Mesothelial cell of epicardium (in vitro differentiated cells): Measurements from ENCODE around the gene WDR1. TPM values are rescaled to one million over a fixed set of nuclear protein-coding genes. Genes with fewer than 3 reads are reported as not detected.

Experiments
- DNase-seq, 2 experiments: peaks; one replicate each; pipeline ENCODE4 v3.0.0; 2021; ENCODE audit warnings: low spot score in 2 of 2; ENCODE audit not compliant: unreplicated experiment in 2 of 2
- H3K27ac Mint-ChIP-seq: 2 replicates; pipeline ENCODE4 v1.8.0; 2021; ENCODE audit warnings: mixed read lengths
- H3K27me3 Mint-ChIP-seq: 2 replicates; pipeline ENCODE4 v1.8.0; 2021; ENCODE audit warnings: low read depth, mixed read lengths
- H3K36me3 Mint-ChIP-seq: 2 replicates; pipeline ENCODE4 v1.8.0; 2021; ENCODE audit warnings: mixed read lengths
- H3K4me1 Mint-ChIP-seq: 2 replicates; pipeline ENCODE4 v1.8.0; 2021; ENCODE audit warnings: mixed read lengths
- H3K4me3 Mint-ChIP-seq: 2 replicates; pipeline ENCODE4 v1.8.0; 2021; ENCODE audit warnings: mild to moderate bottlenecking, moderate library complexity, mixed read lengths
- H3K9me3 Mint-ChIP-seq: 2 replicates; pipeline ENCODE4 v1.8.0; 2021; ENCODE audit warnings: mixed read lengths
- total RNA-seq: library from RNA; stranded (reverse); gene quantifications from 3 replicates; pipeline ENCODE4 v1.2.1, GENCODE V29; 2021
- TF ChIP-seq, protein P1 (sequence below): fragments of 200-600 bp; sonication (generic); IDR thresholded peaks from one replicate; pipeline ENCODE4 v1.5.0; 2021; ENCODE audit warnings: antibody characterized with exemption; ENCODE audit not compliant: unreplicated experiment

WDR1 gene
- total RNA-seq, 1 donor from 2014 or later, result 229 TPM

DNA sequence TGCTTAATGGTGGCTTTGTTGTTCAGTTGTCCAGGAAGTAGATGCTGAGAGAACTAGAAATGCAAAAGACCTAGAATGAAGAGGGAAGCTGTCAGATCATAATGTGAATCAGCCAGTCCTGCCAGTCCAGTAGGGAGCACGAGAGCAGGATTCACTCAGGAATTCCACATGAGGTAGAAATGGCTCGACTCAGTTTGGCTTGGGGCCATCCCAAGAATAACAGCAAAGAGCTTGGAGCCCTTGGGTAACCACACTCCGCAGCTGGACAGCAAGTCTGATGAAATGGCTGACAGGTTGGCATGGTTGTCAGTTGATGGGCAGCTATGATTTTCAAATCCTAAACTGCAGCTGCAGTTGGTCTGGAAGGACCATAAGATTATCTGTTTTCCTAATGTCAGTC is 44.5 kb upstream of the WDR1 start:
- TF ChIP-seq, protein P1, sequence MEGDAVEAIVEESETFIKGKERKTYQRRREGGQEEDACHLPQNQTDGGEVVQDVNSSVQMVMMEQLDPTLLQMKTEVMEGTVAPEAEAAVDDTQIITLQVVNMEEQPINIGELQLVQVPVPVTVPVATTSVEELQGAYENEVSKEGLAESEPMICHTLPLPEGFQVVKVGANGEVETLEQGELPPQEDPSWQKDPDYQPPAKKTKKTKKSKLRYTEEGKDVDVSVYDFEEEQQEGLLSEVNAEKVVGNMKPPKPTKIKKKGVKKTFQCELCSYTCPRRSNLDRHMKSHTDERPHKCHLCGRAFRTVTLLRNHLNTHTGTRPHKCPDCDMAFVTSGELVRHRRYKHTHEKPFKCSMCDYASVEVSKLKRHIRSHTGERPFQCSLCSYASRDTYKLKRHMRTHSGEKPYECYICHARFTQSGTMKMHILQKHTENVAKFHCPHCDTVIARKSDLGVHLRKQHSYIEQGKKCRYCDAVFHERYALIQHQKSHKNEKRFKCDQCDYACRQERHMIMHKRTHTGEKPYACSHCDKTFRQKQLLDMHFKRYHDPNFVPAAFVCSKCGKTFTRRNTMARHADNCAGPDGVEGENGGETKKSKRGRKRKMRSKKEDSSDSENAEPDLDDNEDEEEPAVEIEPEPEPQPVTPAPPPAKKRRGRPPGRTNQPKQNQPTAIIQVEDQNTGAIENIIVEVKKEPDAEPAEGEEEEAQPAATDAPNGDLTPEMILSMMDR, result no peak
- Mint-ChIP-seq H3K27ac (no peak overlapping the region), H3K36me3 (no peaks in the 10 kb centered on the region), H3K9me3 (no peaks in the 10 kb centered on the region), H3K27me3 (peaks cover 13% of the 10 kb centered on the region), H3K4me3 (no peak overlapping the region), H3K4me1 (peaks cover 2% of the 10 kb centered on the region)
- no peak for DNase-seq

DNA sequence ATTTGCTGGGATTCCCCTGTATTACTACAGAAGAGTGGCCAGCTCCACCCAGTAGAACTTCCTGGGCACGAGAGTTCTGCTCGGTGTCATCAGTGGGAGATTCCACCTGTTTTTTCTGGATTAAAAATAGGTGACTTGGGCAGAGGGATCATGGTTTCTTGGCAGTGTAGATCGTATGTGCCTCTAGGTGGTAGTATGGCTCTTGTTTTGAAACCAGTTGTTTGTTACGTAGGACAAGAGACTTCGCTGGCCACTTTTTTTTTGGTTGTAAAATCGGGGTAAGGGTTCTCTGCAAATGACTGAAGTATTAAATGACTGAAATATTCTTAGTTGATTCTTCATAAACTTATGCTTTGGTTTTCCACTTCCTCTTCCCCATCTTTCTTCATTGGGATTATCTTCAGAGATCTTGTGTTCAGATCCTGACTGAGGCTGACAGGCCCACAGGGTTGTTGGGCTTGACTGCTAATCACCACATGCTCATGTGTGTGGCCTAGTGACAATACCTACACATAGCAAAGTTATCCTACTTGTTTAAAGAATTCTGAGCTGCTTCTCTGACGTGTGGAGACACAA is 43.8 kb upstream of the WDR1 start:
- TF ChIP-seq, protein P1, result no peak
- Mint-ChIP-seq H3K4me3 (no peak overlapping the region), H3K36me3 (no peaks in the 10 kb centered on the region), H3K4me1 (peaks cover 2% of the 10 kb centered on the region), H3K9me3 (no peaks in the 10 kb centered on the region), H3K27ac (no peak overlapping the region), H3K27me3 (peaks cover 21% of the 10 kb centered on the region)
- no peak for DNase-seq

DNA sequence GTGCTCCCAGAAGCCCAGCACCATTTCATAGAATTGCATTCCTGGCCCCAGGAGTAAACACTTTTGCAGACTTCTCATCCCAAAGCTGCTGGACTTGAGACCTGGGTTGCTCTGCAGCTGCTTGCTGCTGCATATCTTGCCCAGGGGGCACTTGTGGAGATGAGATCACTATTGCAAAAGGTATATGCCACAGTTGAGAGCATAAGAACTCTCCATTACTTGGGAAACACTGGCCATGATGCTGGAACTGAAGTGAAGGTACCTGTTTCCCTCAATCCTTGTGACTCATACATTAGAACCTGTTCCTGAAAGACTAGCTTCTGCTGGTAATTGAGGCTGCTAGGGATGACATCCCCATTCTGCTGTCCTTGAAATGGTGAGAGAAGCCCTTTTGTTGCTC is 43.1 kb upstream of the WDR1 start:
- peaks cover 27% of the 10 kb centered on the region for H3K27me3 Mint-ChIP-seq
- H3K4me3 Mint-ChIP-seq, result no peak overlapping the region

DNA sequence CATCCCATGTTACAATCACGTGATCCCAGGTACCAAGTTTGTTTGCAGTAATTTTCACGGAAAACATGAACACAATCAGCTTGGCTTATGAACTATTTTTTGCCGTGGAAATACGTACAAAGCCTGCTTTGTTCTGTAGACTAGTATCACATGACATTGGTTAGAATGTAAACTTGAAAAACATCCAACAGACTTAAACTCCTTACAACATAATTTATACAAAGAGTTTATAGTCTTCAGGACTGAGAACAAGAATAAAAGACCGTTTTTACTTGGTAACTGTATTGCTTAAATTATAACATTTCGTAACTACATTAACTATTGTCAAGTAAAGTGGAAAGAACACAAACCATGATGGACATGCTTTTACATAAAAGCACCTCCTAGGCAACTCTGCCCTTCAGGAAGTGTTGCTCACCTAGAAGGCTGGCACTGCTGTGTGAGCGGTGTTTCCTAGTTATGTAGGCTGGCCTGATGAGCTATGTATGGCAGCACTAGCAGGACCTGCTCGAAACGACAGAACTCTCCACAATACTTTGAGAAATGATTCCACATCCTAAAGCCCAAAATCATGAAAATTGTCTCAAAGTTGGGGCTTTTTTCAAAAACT is 41.8 kb upstream of the WDR1 start:
- Mint-ChIP-seq H3K4me1 (peaks cover 2% of the 10 kb centered on the region), H3K4me3 (no peak overlapping the region)
- TF ChIP-seq, protein P1, result no peak

More for the DNA sequence above, 43.1 kb upstream of the WDR1 start:
- no peak overlapping the region for H3K27ac Mint-ChIP-seq
- no peaks in the 10 kb centered on the region for H3K9me3 Mint-ChIP-seq
- H3K4me1 Mint-ChIP-seq, result peaks cover 2% of the 10 kb centered on the region
- TF ChIP-seq, protein P1, result no peak
- no peaks in the 10 kb centered on the region for H3K36me3 Mint-ChIP-seq
- DNase-seq, result no peak

DNA sequence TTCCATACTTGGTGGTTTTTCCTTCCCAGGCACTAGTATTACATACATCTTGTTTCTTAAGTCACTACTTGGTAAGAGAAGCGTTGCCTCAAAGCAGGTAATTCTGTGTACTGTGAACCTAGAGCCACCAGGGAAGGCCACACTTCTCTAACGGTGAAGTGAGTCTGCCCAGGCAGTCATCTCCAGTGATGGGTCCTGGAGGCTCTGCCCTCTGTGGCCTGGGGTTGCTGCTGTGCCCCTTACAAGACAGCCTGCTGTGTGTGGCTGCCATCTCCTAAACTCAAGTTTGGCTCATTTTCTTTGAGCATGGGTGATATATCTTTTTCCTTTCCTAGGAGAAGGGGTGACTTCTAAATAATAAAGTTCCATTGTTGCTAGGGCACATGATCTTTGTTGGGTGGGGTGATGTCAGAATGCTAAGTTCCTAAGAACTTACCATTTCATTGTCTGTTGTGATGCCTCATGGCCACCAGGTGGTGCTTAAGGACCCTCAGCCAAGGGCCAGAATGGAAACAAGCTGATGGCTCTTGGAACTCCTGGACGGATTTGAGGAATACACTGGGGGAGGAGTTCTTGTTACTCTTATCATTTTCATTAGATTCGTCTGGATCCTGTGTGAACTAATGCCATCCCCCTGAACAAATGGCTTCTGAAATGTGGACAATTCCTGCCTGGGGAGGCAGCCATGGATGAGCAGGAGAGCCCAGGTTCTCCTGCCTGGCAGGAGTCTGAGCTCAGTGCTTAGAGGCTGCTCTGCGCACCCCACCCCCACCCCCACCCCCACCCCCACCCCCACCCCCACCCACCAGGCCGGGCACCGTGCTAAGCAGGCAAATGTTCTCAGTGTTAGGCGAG is 41.1 kb upstream of the WDR1 start:
- peak; percentile 27 to 56 for DNase-seq
- no peak overlapping the region for H3K27ac Mint-ChIP-seq
- peaks cover 2% of the 10 kb centered on the region for H3K4me1 Mint-ChIP-seq
- no peaks in the 10 kb centered on the region for H3K36me3 Mint-ChIP-seq
- peaks cover 42% of the 10 kb centered on the region for H3K27me3 Mint-ChIP-seq
- peak overlapping the region; percentile 29 for H3K4me3 Mint-ChIP-seq
- TF ChIP-seq, protein P1, result peak; percentile 92
- no peaks in the 10 kb centered on the region for H3K9me3 Mint-ChIP-seq

More for the DNA sequence above, 41.8 kb upstream of the WDR1 start:
- Mint-ChIP-seq H3K27me3 (peaks cover 36% of the 10 kb centered on the region), H3K36me3 (no peaks in the 10 kb centered on the region), H3K9me3 (no peaks in the 10 kb centered on the region), H3K27ac (no peak overlapping the region)
- DNase-seq, result no peak
